GM12873 (cell line): Measurements from ENCODE around the gene NAA15.

Source experiments
- CTCF ChIP-seq: IDR thresholded peaks from 2 replicates; pipeline ENCODE4 v1.5.1; 2012; ENCODE audit warnings: low read depth, mild to moderate bottlenecking, moderate library complexity, low read length, control low read depth; ENCODE audit not compliant: insufficient read depth; ENCODE audit errors: missing control alignments

The NAA15 gene

GRCh38 chr4:139333046-139333445 lies 31.7 kb downstream of the NAA15 start:
- TF ChIP-seq CTCF = no peak

GRCh38 chr4:139337612-139338011 lies 36.3 kb downstream of the NAA15 start:
- TF ChIP-seq CTCF = no peak

GRCh38 chr4:139361301-139361700 lies 60.0 kb downstream of the NAA15 start:
- TF ChIP-seq CTCF = no peak

GRCh38 chr4:139367421-139368090 lies 66.3 kb downstream of the NAA15 start:
- no peak for TF ChIP-seq CTCF

GRCh38 chr4:139368998-139369397 lies 67.7 kb downstream of the NAA15 start:
- TF ChIP-seq CTCF = no peak

GRCh38 chr4:139374251-139374650 lies 72.9 kb downstream of the NAA15 start:
- TF ChIP-seq CTCF = no peak

GRCh38 chr4:139386421-139386820 lies 85.1 kb downstream of the NAA15 start:
- TF ChIP-seq CTCF = no peak
